Kidney (tissue), 14 donors: ENCODE measurements around the gene REEP3. TPM values are rescaled to one million over a fixed set of nuclear protein-coding genes. Genes with fewer than 3 reads are reported as not detected.

Experiments
- DNase-seq, 5 donors: peaks; one replicate each; pipeline ENCODE4 v3.0.0-alpha.2; 2013 to 2020
- FAIRE-seq: peaks from 2 replicates; lab custom pipeline; 2012; peaks lifted over from hg19 to GRCh38; lab: Jason Lieb, UNC
- H3K27ac ChIP-seq, 2 donors: one replicate each; pipeline ENCODE4 v1.7.0; 2013; ENCODE audit warnings: low read depth in 2 of 2, low read length in 2 of 2, inconsistent platforms in 1 of 2
- H3K27me3 ChIP-seq: one replicate; pipeline ENCODE4 v1.7.1; 2013; ENCODE audit warnings: low read length, inconsistent platforms; ENCODE audit not compliant: control insufficient read depth, insufficient read depth
- H3K36me3 ChIP-seq, 3 donors: one replicate each; pipeline versions ENCODE4 v1.7.0 to v1.7.1; 2013; ENCODE audit warnings: low read length in 3 of 3, control low read depth in 1 of 3, inconsistent platforms in 1 of 3; ENCODE audit not compliant: insufficient read depth in 3 of 3, control insufficient read depth in 2 of 3
- H3K4me1 ChIP-seq, 3 donors: one replicate each; pipeline versions ENCODE4 v1.7.0 to v1.7.1; 2013; ENCODE audit warnings: low read length in 3 of 3, inconsistent platforms in 1 of 3, low read depth in 1 of 3; ENCODE audit not compliant: control insufficient read depth in 2 of 3, insufficient read depth in 2 of 3
- H3K4me3 ChIP-seq, 3 donors: one replicate each; pipeline versions ENCODE4 v1.7.0 to v1.8.1; 2013; ENCODE audit warnings: low read length in 3 of 3, control low read depth in 1 of 3, inconsistent platforms in 1 of 3
- H3K9ac ChIP-seq, 3 donors: one replicate each; pipeline versions ENCODE4 v1.7.0 to v1.7.1; 2013; ENCODE audit warnings: low read length in 3 of 3, control low read depth in 1 of 3, inconsistent platforms in 1 of 3
- H3K9me3 ChIP-seq, 3 donors: one replicate each; pipeline versions ENCODE4 v1.7.0 to v1.7.1; 2013; ENCODE audit warnings: low read length in 3 of 3, control low read depth in 1 of 3, inconsistent platforms in 1 of 3; ENCODE audit not compliant: control insufficient read depth in 2 of 3, insufficient read depth in 1 of 3
- CTCF ChIP-seq: IDR thresholded peaks from 3 replicates; pipeline ENCODE4 v1.5.1; 2012; ENCODE audit warnings: mild to moderate bottlenecking, moderate library complexity, borderline replicate concordance; ENCODE audit not compliant: insufficient read depth; ENCODE audit errors: extremely low read depth
- intact Hi-C: fragments of 100-400 bp; cut with DNase I; formaldehyde crosslinking; loops from one replicate; pipeline ENCODE4 v1.11.1; 2022
- polyA plus RNA-seq: library from polyadenylated mRNA; stranded (reverse); fragments of 350-450 nt; fragmentation: Illumina TruSeq; extraction: RNeasy Lipid Tissue Mini Kit (QIAGEN cat#74804); gene quantifications from one replicate; pipeline ENCODE4 v1.2.3, GENCODE V29; 2014; ENCODE audit warnings: low read depth, low replicate concordance; ENCODE audit not compliant: insufficient read depth
- total RNA-seq: library from RNA; stranded (reverse); fragmentation: NEBNext Ultra II Directional; extraction: Animal tissue kit (Norgen Biotek cat#: 25700); gene quantifications from one replicate; pipeline ENCODE4 v1.2.1, GENCODE V29; 2021
- donor health status: control.
- donor health status: control.
- donor health status: control.
- donor health status: control.
- donor health status: control.
- donor health status: DM: yes; HTN: yes; CAD: no.
- donor health status: Normal renal cell carcinoma (clear cell type).

REEP3 gene
- total and polyA plus RNA-seq, 2 donors from 2014 or later, result 12.7 to 34.6 TPM

DNA sequence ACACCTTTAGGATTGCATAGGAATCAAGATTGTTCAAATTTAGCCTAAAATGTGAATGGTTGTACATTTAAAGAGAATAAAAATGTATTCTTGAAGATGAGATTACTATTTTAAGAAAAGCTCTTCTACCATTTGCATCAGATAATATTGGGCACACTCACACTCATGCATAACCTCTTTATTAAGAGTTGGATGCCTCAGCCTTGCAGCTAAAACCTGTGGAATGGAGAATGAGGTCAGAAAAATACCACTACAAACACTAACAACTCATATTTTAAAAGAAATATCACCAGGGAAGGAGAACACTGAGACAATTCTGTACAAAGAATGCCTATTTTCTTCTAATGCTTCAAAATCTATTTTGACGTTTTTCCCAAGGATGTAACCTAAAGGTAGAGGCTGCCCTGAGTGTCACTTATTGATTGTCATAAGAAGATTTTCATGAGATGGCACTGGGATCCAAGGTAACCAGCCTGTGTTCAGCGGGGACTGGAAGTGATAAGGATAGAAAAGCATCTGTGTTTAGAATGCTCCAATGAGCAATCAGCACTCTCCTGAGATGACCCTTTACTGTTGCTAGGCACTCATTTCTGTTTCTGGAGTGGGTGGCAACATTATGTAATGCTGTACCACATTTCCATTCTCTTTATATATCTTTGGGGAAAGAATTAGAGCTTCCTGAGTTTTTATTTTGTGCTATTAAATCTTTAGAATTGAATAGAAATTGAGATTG lies 26.6 kb downstream of the REEP3 start:
- Histone ChIP-seq H3K27ac (no peak overlapping the region), H3K27me3 (no peaks in the 10 kb centered on the region), H3K4me1 (peaks cover 0 to 2% (median 0%) of the 10 kb centered on the region in 3 donors), H3K4me3 (no peak overlapping the region), H3K36me3 (no peaks in the 10 kb centered on the region), H3K9ac (no peak overlapping the region), H3K9me3 (no peaks in the 10 kb centered on the region)
- TF ChIP-seq CTCF, result no peak
- intact Hi-C loops, result no loop called here
- DNase-seq, result no peak
- no peak for FAIRE-seq

DNA sequence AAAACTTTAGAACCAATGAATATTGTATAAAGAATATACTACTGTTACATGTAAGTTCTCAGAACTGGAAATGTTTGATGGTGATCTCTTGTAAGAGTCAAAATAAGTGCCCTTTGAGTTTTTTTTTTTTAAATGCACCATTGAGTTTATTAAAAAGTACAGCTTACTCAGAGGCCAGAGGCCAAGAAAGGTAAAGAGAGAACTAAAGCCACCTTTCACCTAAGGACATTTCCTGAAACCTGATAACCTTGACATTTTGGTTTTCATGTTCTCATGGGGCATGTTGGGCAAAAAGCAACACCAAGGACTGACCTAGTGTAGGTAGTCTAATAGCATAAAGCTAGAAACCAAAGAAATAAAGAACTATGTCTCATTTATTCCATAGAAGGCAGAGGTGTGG lies 27.7 kb downstream of the REEP3 start:
- intact Hi-C loops, result no loop called here
- DNase-seq (no peak), FAIRE-seq (no peak)
- H3K36me3 ChIP-seq, result no peaks in the 10 kb centered on the region
- no peaks in the 10 kb centered on the region for H3K27me3 ChIP-seq
- no peak for TF ChIP-seq CTCF
- peaks cover 0 to 2% (median 0%) of the 10 kb centered on the region in 3 donors for H3K4me1 ChIP-seq
- no peaks in the 10 kb centered on the region for H3K9me3 ChIP-seq
- H3K4me3 ChIP-seq, result no peak overlapping the region
- H3K27ac ChIP-seq, result no peak overlapping the region
- no peak overlapping the region for H3K9ac ChIP-seq

DNA sequence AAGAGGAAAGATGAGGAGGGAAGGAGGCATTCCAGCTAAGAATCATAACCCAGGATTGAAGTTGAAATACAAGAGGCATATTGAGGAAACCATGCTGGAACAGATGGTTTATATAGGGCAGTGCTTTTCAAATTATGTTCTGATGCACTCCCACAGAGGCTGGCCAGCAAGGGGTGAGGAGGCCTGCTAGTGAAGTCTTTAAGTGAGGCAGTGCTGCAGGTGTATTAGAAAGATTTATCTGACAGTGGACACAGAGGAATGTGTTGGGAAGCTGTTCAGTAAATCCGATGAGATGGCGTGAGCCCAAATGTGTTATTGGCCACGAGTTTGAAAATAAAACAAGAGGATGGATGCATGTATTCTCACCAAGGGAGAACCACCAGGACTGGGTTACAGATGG lies 28.6 kb downstream of the REEP3 start:
- peak in 1 of 5 donors; percentile 18 for DNase-seq
- Histone ChIP-seq H3K27ac (no peak overlapping the region), H3K9ac (no peak overlapping the region), H3K36me3 (no peaks in the 10 kb centered on the region), H3K27me3 (no peaks in the 10 kb centered on the region), H3K4me1 (no peaks in the 10 kb centered on the region), H3K9me3 (no peaks in the 10 kb centered on the region), H3K4me3 (no peak overlapping the region)
- FAIRE-seq, result no peak
- TF ChIP-seq CTCF, result no peak
- intact Hi-C loops, result no loop called here

GRCh38 chr10:63553031-63553430 lies 31.8 kb downstream of the REEP3 start:
- H3K9me3 ChIP-seq, result no peaks in the 10 kb centered on the region
- no peak overlapping the region for H3K27ac ChIP-seq
- no peaks in the 10 kb centered on the region for H3K4me1 ChIP-seq
- intact Hi-C loops, result no loop called here
- no peak for FAIRE-seq
- no peak for TF ChIP-seq CTCF
- H3K36me3 ChIP-seq, result no peaks in the 10 kb centered on the region
- no peak for DNase-seq
- no peak overlapping the region for H3K4me3 ChIP-seq
- H3K27me3 ChIP-seq, result no peaks in the 10 kb centered on the region
- H3K9ac ChIP-seq, result no peak overlapping the region
